Activated B cell treated with CpG ODN at 0.5 μM for 24 hours (primary cell): ENCODE results near the gene ALDH1L1. TPM values are rescaled to one million over a fixed set of nuclear protein-coding genes. Genes with fewer than 3 reads are reported as not detected.
A peak's percentile ranks its signal among the peaks of the same experiment; 100 is the strongest.

Source experiments
- ATAC-seq: fragments of 200-7000 bp; cut with Tn5 transposase; one replicate; pipeline ENCODE4 v1.10.0; 2021; ENCODE audit warnings: low read depth, mild to moderate bottlenecking, moderate library complexity
- CTCF ChIA-PET: fragments of 350-600 bp; sonication (Branson Sonifier 250); formaldehyde crosslinking; loops from one replicate; lab custom pipeline; 2021; ENCODE audit warnings: antibody characterized with exemption; lab: Charles Lee
- POLR2A ChIA-PET: fragments of 350-600 bp; sonication (Branson Sonifier 250); formaldehyde crosslinking; loops from one replicate; lab custom pipeline; 2021; ENCODE audit warnings: antibody characterized with exemption; lab: Charles Lee
- DNase-seq: peaks from one replicate; pipeline ENCODE4 v3.0.0; 2022
- H3K27ac Mint-ChIP-seq: one replicate; pipeline ENCODE4 v1.8.0; 2020; ENCODE audit warnings: mixed read lengths
- H3K27me3 Mint-ChIP-seq: one replicate; pipeline ENCODE4 v1.8.0; 2021; ENCODE audit warnings: mixed read lengths
- H3K36me3 Mint-ChIP-seq: one replicate; pipeline ENCODE4 v1.8.0; 2021; ENCODE audit warnings: low read depth, mixed read lengths
- H3K4me1 Mint-ChIP-seq: one replicate; pipeline ENCODE4 v1.8.0; 2021; ENCODE audit warnings: mixed read lengths
- H3K4me3 Mint-ChIP-seq: one replicate; pipeline ENCODE4 v1.8.0; 2020; ENCODE audit warnings: mild to moderate bottlenecking, mixed read lengths
- H3K9me3 Mint-ChIP-seq: one replicate; pipeline ENCODE4 v1.8.0; 2020; ENCODE audit warnings: mixed read lengths
- CTCF ChIP-seq: fragments of 200-600 bp; IDR thresholded peaks from one replicate; pipeline ENCODE4 v1.8.0; 2022; ENCODE audit warnings: antibody characterized with exemption, mild to moderate bottlenecking
- intact Hi-C: fragments of 100-400 bp; cut with micrococcal nuclease; formaldehyde crosslinking; loops from one replicate; pipeline ENCODE4 v1.15.1; 2024
- total RNA-seq: library from RNA; stranded (reverse); gene quantifications from 2 replicates; pipeline ENCODE4 v1.2.3, GENCODE V29; 2022

ALDH1L1 gene
- total RNA-seq, 1 donor from 2014 or later = not detected

- no peak overlapping the region for H3K4me3 Mint-ChIP-seq
- H3K9me3 Mint-ChIP-seq = peaks cover 4% of the 10 kb centered on the region
- peaks cover 16% of the 10 kb centered on the region for H3K4me1 Mint-ChIP-seq
- intact Hi-C loops = no loop called here
- no peak for ATAC-seq
- ChIA-PET CTCF (no interaction called here), POLR2A (interaction anchor here (0.7 kb wide), 1 partner anchor 97 kb away, joined by 3 read pairs; no protein-coding TSS in a partner anchor)
- H3K27me3 Mint-ChIP-seq = peaks cover 4% of the 10 kb centered on the region
- DNase-seq = no peak
- H3K27ac Mint-ChIP-seq = no peak overlapping the region
- TF ChIP-seq CTCF = no peak
- no peaks in the 10 kb centered on the region for H3K36me3 Mint-ChIP-seq
These were observed 92.7 kb downstream of the ALDH1L1 start for GRCh38 chr3:126087552-126088175.

GRCh38 chr3:126085841-126086240 is 94.5 kb downstream of the ALDH1L1 start:
- H3K4me3 Mint-ChIP-seq = peak overlapping the region; percentile 32
- ChIA-PET CTCF (no interaction called here), POLR2A (no interaction called here)
- ATAC-seq = no peak
- intact Hi-C loops = loop anchor here (2.0 kb wide), 1 partner anchor 271 kb away; the partner anchor contains the start of gene KLF15
- TF ChIP-seq CTCF = no peak
- no peaks in the 10 kb centered on the region for H3K27me3 Mint-ChIP-seq
- H3K9me3 Mint-ChIP-seq = peaks cover 2% of the 10 kb centered on the region
- no peak for DNase-seq
- peaks cover 16% of the 10 kb centered on the region for H3K4me1 Mint-ChIP-seq
- H3K36me3 Mint-ChIP-seq = no peaks in the 10 kb centered on the region
- no peak overlapping the region for H3K27ac Mint-ChIP-seq

- H3K36me3 Mint-ChIP-seq = no peaks in the 10 kb centered on the region
- H3K27me3 Mint-ChIP-seq = no peaks in the 10 kb centered on the region
These were observed 95.1 kb downstream of the ALDH1L1 start for GRCh38 chr3:126085276-126085675.

GRCh38 chr3:126084768-126085180 is 95.6 kb downstream of the ALDH1L1 start:
- POLR2A ChIA-PET = interaction anchor here (0.6 to 1.3 kb wide), 7 partner anchors 9 to 489 kb away, joined by 3 to 7 read pairs (median 3); partner anchors contain the start of genes KLF15, OSBPL11 and ZXDC
- ATAC-seq = no peak
- Mint-ChIP-seq H3K27me3 (no peaks in the 10 kb centered on the region), H3K4me3 (peak overlapping the region; percentile 88), H3K9me3 (peaks cover 2% of the 10 kb centered on the region), H3K4me1 (peaks cover 16% of the 10 kb centered on the region), H3K36me3 (no peaks in the 10 kb centered on the region), H3K27ac (peak overlapping the region; percentile 46)
- no peak for TF ChIP-seq CTCF
- DNase-seq = no peak
- intact Hi-C loops = loop anchor here (1.0 to 5.0 kb wide), 7 partner anchors 94 to 828 kb away; partner anchors contain the start of genes CHCHD6 and KLF15
- CTCF ChIA-PET = no interaction called here

More at GRCh38 chr3:126085276-126085675, 95.1 kb downstream of the ALDH1L1 start:
- ATAC-seq (no peak), DNase-seq (no peak)
- peaks cover 16% of the 10 kb centered on the region for H3K4me1 Mint-ChIP-seq
- intact Hi-C loops = loop anchor here (2.0 kb wide), 1 partner anchor 272 kb away; the partner anchor contains the start of gene KLF15
- H3K4me3 Mint-ChIP-seq = peak overlapping the region; percentile 88
- H3K9me3 Mint-ChIP-seq = peaks cover 2% of the 10 kb centered on the region
- no peak overlapping the region for H3K27ac Mint-ChIP-seq
- TF ChIP-seq CTCF = no peak
- CTCF ChIA-PET = no interaction called here
- POLR2A ChIA-PET = no interaction called here
